ENCODE results near the gene C1orf74. TPM values are rescaled to one million over a fixed set of nuclear protein-coding genes. Genes with fewer than 3 reads are reported as not detected.

Gene C1orf74
- total and polyA plus RNA-seq, 10 donors: 0.96 to 2.7 (median 1.7) TPM

DNA sequence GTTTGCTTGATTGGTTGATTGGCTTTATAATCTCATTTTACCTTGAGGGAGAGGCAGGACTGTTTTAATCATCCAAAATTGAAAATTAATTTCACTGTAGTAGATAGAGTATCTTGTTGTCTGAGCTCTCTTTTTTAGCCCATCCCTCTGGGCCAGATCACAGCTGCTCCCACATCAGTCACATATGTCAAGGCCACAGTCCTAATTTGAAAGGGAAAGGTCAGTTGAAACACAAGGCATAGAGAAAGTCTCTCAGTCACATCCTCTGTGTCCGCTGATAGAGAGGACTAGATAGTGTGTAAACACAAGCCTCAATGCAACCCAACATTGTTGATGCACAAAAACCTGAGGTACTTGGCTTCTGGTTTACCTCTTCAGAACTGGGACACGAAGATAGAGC lies 6.8 kb downstream of the C1orf74 start:
- no peaks in the 10 kb centered on the region for H3K27me3 ChIP-seq (replicated peaks in 1 of 7)
- peak overlapping the region in 1 of 8 donors; percentile 23 for H3K27ac ChIP-seq
- no peak for DNase-seq
- no peak overlapping the region for H3K4me3 ChIP-seq
- H3K4me1 ChIP-seq: peaks cover 9 to 47% (median 30%) of the 10 kb centered on the region in 6 donors
- intact Hi-C loops (cut with DNase I; ENCODE audit: low total_unique reads): no loop called here
- H3K9me3 ChIP-seq: no peaks in the 10 kb centered on the region
- TF ChIP-seq POLR2A (IDR thresholded peaks at IDR 0.05) (no peak), POLR2AphosphoS5 (IDR thresholded peaks at IDR 0.05) (peak in 1 of 3 donors; percentile 10)
- whole genome bisulfite sequencing, 5 donors: 82 to 92% (median 90%) methylated on average over 2 of the region's 2 CpGs
- peaks cover 6 to 99% (median 53%) of the 10 kb centered on the region in 6 donors for H3K36me3 ChIP-seq

DNA sequence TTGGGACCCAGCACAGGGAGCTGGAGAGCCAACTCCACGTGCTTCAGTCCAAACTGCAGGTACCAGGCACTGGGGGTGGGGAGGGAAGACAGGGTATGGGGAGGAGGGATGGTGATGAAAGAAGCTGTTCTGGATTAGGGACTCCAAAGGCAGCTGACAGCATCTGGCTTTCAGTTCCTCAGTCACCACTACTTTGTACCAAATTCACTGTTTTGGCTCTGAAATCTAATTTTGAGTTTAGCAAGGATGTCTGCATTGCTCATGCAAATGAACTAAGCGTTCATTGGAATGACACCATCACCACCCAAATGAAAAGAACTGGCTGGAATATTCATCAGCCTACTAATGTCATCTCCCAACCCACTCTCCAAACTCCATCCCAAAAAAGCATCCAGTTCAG lies 8.7 kb downstream of the C1orf74 start:
- Histone ChIP-seq H3K27ac (peak overlapping the region in 5 of 8 donors; percentile 19 to 94 (median 60)), H3K9me3 (no peaks in the 10 kb centered on the region), H3K4me1 (peaks cover 13 to 62% (median 45%) of the 10 kb centered on the region in 6 donors), H3K4me3 (no peak overlapping the region), H3K27me3 (replicated peaks in 1 of 7) (no peaks in the 10 kb centered on the region), H3K36me3 (peaks cover 6 to 85% (median 51%) of the 10 kb centered on the region in 6 donors)
- TF ChIP-seq, protein P1, sequence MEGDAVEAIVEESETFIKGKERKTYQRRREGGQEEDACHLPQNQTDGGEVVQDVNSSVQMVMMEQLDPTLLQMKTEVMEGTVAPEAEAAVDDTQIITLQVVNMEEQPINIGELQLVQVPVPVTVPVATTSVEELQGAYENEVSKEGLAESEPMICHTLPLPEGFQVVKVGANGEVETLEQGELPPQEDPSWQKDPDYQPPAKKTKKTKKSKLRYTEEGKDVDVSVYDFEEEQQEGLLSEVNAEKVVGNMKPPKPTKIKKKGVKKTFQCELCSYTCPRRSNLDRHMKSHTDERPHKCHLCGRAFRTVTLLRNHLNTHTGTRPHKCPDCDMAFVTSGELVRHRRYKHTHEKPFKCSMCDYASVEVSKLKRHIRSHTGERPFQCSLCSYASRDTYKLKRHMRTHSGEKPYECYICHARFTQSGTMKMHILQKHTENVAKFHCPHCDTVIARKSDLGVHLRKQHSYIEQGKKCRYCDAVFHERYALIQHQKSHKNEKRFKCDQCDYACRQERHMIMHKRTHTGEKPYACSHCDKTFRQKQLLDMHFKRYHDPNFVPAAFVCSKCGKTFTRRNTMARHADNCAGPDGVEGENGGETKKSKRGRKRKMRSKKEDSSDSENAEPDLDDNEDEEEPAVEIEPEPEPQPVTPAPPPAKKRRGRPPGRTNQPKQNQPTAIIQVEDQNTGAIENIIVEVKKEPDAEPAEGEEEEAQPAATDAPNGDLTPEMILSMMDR (IDR thresholded peaks at IDR 0.05 in 8 of 11, conservative IDR thresholded peaks at IDR 0.05 in 3 of 11): no peak
- TF ChIP-seq POLR2AphosphoS5 (IDR thresholded peaks at IDR 0.05): peak in 2 of 3 donors; percentile 45 to 57
- intact Hi-C loops (cut with DNase I; ENCODE audit: low total_unique reads): no loop called here
- WGBS, 5 donors: 63 to 79% (median 76%) methylated on average over 2 of the region's 2 CpGs
- DNase-seq: no peak

DNA sequence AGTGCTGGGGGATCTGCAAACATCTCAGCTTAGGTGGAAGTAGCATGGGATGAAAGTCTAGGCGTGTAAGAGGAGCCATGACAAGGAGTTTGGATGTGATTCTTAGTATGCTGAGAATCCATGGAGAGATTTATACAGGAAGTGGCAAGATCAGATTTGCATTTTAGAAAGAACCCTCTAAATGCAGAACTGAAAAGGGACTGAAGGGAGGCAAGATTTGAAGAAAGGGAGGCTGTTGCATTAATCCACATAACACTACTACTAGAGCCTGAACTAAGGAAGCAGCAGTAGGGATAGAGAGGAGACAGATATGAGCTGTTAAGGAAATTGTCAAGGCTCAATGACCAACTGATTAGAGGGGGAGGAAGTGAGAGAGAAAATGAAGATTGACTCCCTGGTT lies 9.8 kb downstream of the C1orf74 start:
- peak overlapping the region; percentile 11 to 94 (median 50) for H3K27ac ChIP-seq
- WGBS, 5 donors: 65 to 89% (median 84%) methylated on average over 1 of the region's 1 CpG
- DNase-seq: no peak
- H3K4me1 ChIP-seq: peaks cover 17 to 73% (median 55%) of the 10 kb centered on the region in 6 donors
- H3K9me3 ChIP-seq: no peaks in the 10 kb centered on the region
- TF ChIP-seq POLR2AphosphoS5 (IDR thresholded peaks at IDR 0.05) (peak in 1 of 3 donors; percentile 26), POLR2A (IDR thresholded peaks at IDR 0.05) (no peak)
- TF ChIP-seq, protein P1 (IDR thresholded peaks at IDR 0.05 in 8 of 11, conservative IDR thresholded peaks at IDR 0.05 in 3 of 11): no peak
- H3K4me3 ChIP-seq: peak overlapping the region in 1 of 8 donors; percentile 0
- no peaks in the 10 kb centered on the region for H3K27me3 ChIP-seq (replicated peaks in 1 of 7)
- intact Hi-C loops (cut with DNase I; ENCODE audit: low total_unique reads): no loop called here
- H3K36me3 ChIP-seq: peaks cover 6 to 75% (median 45%) of the 10 kb centered on the region in 6 donors

DNA sequence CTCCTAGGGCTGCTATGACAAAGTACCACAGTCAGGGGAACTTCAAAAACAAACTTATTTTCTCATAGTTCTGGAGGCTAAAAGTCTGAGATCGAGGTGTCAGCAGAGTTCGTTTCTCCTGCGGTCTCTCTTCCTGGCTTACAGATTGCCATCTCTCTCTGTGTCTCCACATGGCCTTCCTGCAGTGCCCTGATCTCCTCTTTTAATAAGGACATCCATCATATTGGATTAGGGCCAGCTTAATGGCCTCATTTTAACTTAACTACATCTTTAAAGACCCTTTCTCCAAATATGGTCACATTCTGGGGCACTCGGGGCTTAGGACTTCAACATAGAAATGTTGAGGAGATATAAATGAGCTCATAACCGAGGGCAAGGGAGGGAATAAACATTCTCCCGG lies 12.2 kb downstream of the C1orf74 start:
- Histone ChIP-seq H3K4me1 (peaks cover 34 to 94% (median 79%) of the 10 kb centered on the region in 6 donors), H3K9me3 (no peaks in the 10 kb centered on the region), H3K27me3 (replicated peaks in 1 of 7) (no peaks in the 10 kb centered on the region), H3K4me3 (no peak overlapping the region), H3K36me3 (peaks cover 0 to 55% (median 28%) of the 10 kb centered on the region in 6 donors), H3K27ac (peak overlapping the region in 7 of 8 donors; percentile 10 to 94 (median 60))
- intact Hi-C loops (cut with DNase I; ENCODE audit: low total_unique reads): no loop called here
- DNase-seq: no peak
- TF ChIP-seq, protein P1 (IDR thresholded peaks at IDR 0.05 in 8 of 11, conservative IDR thresholded peaks at IDR 0.05 in 3 of 11): no peak
- no peak for TF ChIP-seq POLR2AphosphoS5 (IDR thresholded peaks at IDR 0.05)
- WGBS, 5 donors: 41 to 57% (median 50%) methylated on average over 6 of the region's 6 CpGs
